PC-3 (cell line): ENCODE results near the gene BCKDHB.

Experiments
- CTCF ChIP-seq: fragments of 300-600 bp; sonication (generic); conservative IDR thresholded peaks from 2 replicates; pipeline ENCODE4 v1.5.1; 2017; ENCODE audit warnings: antibody characterized with exemption, low read depth, mild to moderate bottlenecking, low read length
- EZH2phosphoT487 ChIP-seq: fragments of 300-600 bp; sonication (generic); IDR thresholded peaks from 2 replicates; pipeline ENCODE4 v1.6.1; 2018; ENCODE audit warnings: mild to moderate bottlenecking, antibody characterized with exemption, low read length, borderline replicate concordance

DNA sequence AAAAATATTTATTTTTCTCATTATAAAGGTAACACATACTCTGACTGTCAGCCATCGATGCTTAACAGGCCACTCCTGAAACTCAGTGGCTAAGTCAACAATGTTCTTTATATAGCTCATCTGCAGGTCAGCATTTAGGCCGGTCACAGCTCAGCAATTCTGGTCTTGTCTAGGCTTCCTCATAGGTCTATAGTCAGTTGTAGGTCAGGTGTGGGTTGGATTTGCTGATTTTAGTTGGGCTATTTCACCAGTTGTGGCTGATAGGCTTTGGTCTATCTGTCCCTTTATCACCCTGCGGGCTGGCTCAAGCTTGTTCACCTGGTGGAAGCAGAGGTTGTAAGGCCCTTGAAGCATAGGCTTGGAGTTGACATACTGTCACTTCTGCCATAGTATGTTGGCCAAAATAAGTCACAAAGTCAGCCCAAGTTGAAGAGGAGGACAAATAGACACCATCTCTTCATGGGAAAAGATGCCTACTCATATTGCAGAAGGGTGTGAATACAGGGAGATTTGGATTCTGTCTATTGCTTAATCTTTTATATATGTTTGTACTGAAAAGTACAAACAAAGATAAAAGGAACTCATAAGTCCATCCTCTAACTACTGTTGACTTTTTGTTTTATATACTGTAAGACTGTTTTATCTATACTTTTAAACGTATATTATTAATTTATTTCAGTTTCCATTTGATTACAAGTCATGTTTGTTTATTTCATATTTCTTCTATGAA lies 75.0 kb downstream of the BCKDHB start:
- TF ChIP-seq EZH2phosphoT487 (no peak), CTCF (no peak)
